Endothelial cell of umbilical vein (primary cell): Measurements from ENCODE around the gene NUB1. TPM values are rescaled to one million over a fixed set of nuclear protein-coding genes. Genes with fewer than 3 reads are reported as not detected.

Experiments
- BruUV-seq: library from RNA; stranded (reverse); fragments of 400-500 nt; replicated peaks from 2 replicates; lab custom pipeline; 2021; lab: Mats Ljungman, UMichigan
- CTCF ChIA-PET: fragments of 300-600, 350-600 bp; sonication (Branson Sonifier 250); formaldehyde crosslinking; loops from one replicate; lab custom pipeline; 2021; ENCODE audit warnings: antibody characterized with exemption, inconsistent platforms; lab: Charles Lee
- POLR2A ChIA-PET: fragments of 300-600, 350-600 bp; sonication (Branson Sonifier 250); formaldehyde crosslinking; loops from one replicate; lab custom pipeline; 2021; ENCODE audit warnings: antibody characterized with exemption, inconsistent platforms; lab: Charles Lee
- DNase-seq: peaks from one replicate; pipeline ENCODE4 v3.0.0-alpha.2; 2011; ENCODE audit warnings: low read depth, low spot score
- FAIRE-seq: peaks from 2 replicates; lab custom pipeline; 2011; peaks lifted over from hg19 to GRCh38; lab: Jason Lieb, UNC
- H2AFZ ChIP-seq: 2 replicates; pipeline ENCODE4 v1.6.0; 2012; ENCODE audit warnings: low read depth, low read length, control low read depth, inconsistent platforms
- H3K27ac ChIP-seq: 2 replicates; pipeline ENCODE4 v1.5.1; 2011; ENCODE audit warnings: low read depth, mild to moderate bottlenecking, control low read depth, low read length, moderate library complexity; ENCODE audit not compliant: insufficient read depth
- H3K27me3 ChIP-seq, 2 experiments: 2 replicates each; pipeline versions ENCODE4 v1.6.0 to v1.6.1; 2011; ENCODE audit warnings: low read length in 2 of 2, mixed read lengths in 1 of 2; ENCODE audit not compliant: control insufficient read depth in 2 of 2, insufficient read depth in 2 of 2
- H3K36me3 ChIP-seq, 2 experiments: 2 replicates in 1 of 2; 3 replicates in 1 of 2; pipeline ENCODE4 v1.5.1; 2011; ENCODE audit warnings: low read length in 2 of 2, mild to moderate bottlenecking in 1 of 2, moderate library complexity in 1 of 2; ENCODE audit not compliant: control insufficient read depth in 2 of 2, insufficient read depth in 2 of 2; ENCODE audit errors: extremely low read depth in 1 of 2
- H3K4me1 ChIP-seq: 3 replicates; pipeline ENCODE4 v1.5.1; 2011; ENCODE audit warnings: mild to moderate bottlenecking, low read length; ENCODE audit not compliant: control insufficient read depth, insufficient read depth; ENCODE audit errors: extremely low read depth
- H3K4me2 ChIP-seq: 2 replicates; pipeline ENCODE4 v1.6.1; 2011; ENCODE audit warnings: low read length, control low read depth, mixed read lengths; ENCODE audit not compliant: insufficient read depth
- H3K4me3 ChIP-seq, 3 experiments: fragments of 200-600 bp in 1 of 3; sonication (generic), shearing (Covaris generic) in 1 of 3; replicated peaks in 1 of 3; 2 replicates each; pipeline ENCODE4 v1.5.1; 2011 to 2016; ENCODE audit warnings: control low read depth in 3 of 3, low read length in 3 of 3, mild to moderate bottlenecking in 2 of 3, inconsistent platforms in 1 of 3, low read depth in 1 of 3, moderate library complexity in 1 of 3; ENCODE audit not compliant: insufficient read depth in 1 of 3
- H3K79me2 ChIP-seq: 2 replicates; pipeline ENCODE4 v1.6.0; 2012; ENCODE audit warnings: low read length, inconsistent platforms; ENCODE audit not compliant: control insufficient read depth, insufficient read depth
- H3K9ac ChIP-seq: replicated peaks from 2 replicates; pipeline ENCODE3; 2011; ENCODE audit warnings: low read length, control low read depth; ENCODE audit not compliant: insufficient read depth; ENCODE audit errors: extremely low read depth
- H3K9me1 ChIP-seq: replicated peaks from 3 replicates; pipeline ENCODE4 v1.6.0; 2011; ENCODE audit warnings: mild to moderate bottlenecking, low read length; ENCODE audit not compliant: control insufficient read depth, insufficient read depth; ENCODE audit errors: extremely low read depth
- H3K9me3 ChIP-seq: replicated peaks from 2 replicates; pipeline ENCODE4 v1.5.1; 2012; ENCODE audit warnings: low read length, inconsistent platforms; ENCODE audit not compliant: control insufficient read depth, insufficient read depth
- H4K20me1 ChIP-seq: replicated peaks from 2 replicates; pipeline ENCODE3; 2011; ENCODE audit warnings: mild to moderate bottlenecking, low read length; ENCODE audit not compliant: control insufficient read depth, insufficient read depth; ENCODE audit errors: extremely low read depth
- CTCF ChIP-seq, 2 donors: IDR thresholded peaks; 1 replicate in 1 of 2; 2 replicates in 1 of 2; pipeline ENCODE4 v1.5.1; 2011; ENCODE audit warnings: low read length in 2 of 2, mild to moderate bottlenecking in 2 of 2, moderate library complexity in 2 of 2, control low read depth in 1 of 2, inconsistent platforms in 1 of 2, low read depth in 1 of 2; ENCODE audit not compliant: insufficient read depth in 1 of 2; ENCODE audit errors: extremely low read depth in 1 of 2
- EZH2 ChIP-seq: IDR thresholded peaks from 2 replicates; pipeline ENCODE4 v1.6.1; 2012; ENCODE audit warnings: borderline replicate concordance, low read depth, mild to moderate bottlenecking, moderate library complexity, low read length, inconsistent platforms; ENCODE audit not compliant: severe bottlenecking
- FOS ChIP-seq: IDR thresholded peaks from 2 replicates; pipeline ENCODE4 v1.6.1; 2011; ENCODE audit warnings: mild to moderate bottlenecking, low read length, moderate library complexity, borderline replicate concordance; ENCODE audit not compliant: insufficient read depth
- GATA2 ChIP-seq: IDR thresholded peaks from 2 replicates; pipeline ENCODE4 v1.7.0; 2011; ENCODE audit warnings: low read depth, mild to moderate bottlenecking, moderate library complexity, mixed read lengths, low read length; ENCODE audit not compliant: insufficient read length, insufficient read depth
- JUN ChIP-seq: IDR thresholded peaks from 2 replicates; pipeline ENCODE4 v1.6.1; 2011; ENCODE audit warnings: borderline replicate concordance, low read depth; ENCODE audit not compliant: insufficient read length, insufficient read depth
- MAX ChIP-seq: IDR thresholded peaks from 2 replicates; pipeline ENCODE4 v1.6.1; 2011; ENCODE audit not compliant: insufficient read depth, insufficient read length
- MYC ChIP-seq: IDR thresholded peaks from one replicate; pipeline ENCODE4 v1.6.1; 2011; ENCODE audit warnings: mild to moderate bottlenecking, low read depth, low read length
- POLR2A ChIP-seq: IDR thresholded peaks from 2 replicates; pipeline ENCODE4 v1.6.1; 2012; ENCODE audit warnings: low read depth, mild to moderate bottlenecking, control low read depth, low read length
- POLR2AphosphoS5 ChIP-seq: IDR thresholded peaks from 2 replicates; pipeline ENCODE4 v1.6.1; 2012; ENCODE audit warnings: low read depth, mild to moderate bottlenecking, control low read depth, low read length, moderate library complexity; ENCODE audit not compliant: insufficient read depth
- dilution Hi-C: fragments of 300-500 bp; cut with MboI; formaldehyde crosslinking; loops from one replicate; pipeline ENCODE4 v1.15.0; 2019; ENCODE audit warnings: low sequenced_read_pairs; ENCODE audit not compliant: extremely low pct_ligation_motif_present
- intact Hi-C: fragments of 100-400 bp; cut with micrococcal nuclease; formaldehyde crosslinking; loops from one replicate; pipeline ENCODE4 v1.10.0; 2022
- polyA plus RNA-seq, 4 experiments: library from polyadenylated mRNA; depleted of rRNA in 3 of 4; stranded (reverse) in 3 of 4; unstranded in 1 of 4; fragments of >200 nt; gene quantifications; 2 replicates each; pipeline versions ENCODE4 v1.2.1 to v1.2.3, GENCODE V29; 2011 to 2012; ENCODE audit warnings: missing spikeins in 1 of 4
- total RNA-seq: library from RNA; stranded (reverse); gene quantifications from 2 replicates; pipeline ENCODE4 v1.2.3, GENCODE V29; 2021

Gene NUB1
- total and polyA plus RNA-seq, 2 donors (not counting 3 experiments of a cell fraction or from before 2014, with no cell fraction given), result 28.0 to 46.2 TPM

- Histone ChIP-seq H4K20me1 (no peaks in the 10 kb centered on the region), H3K9ac (no peak overlapping the region), H3K9me3 (no peaks in the 10 kb centered on the region), H3K4me3 (no peak overlapping the region), H3K27me3 (peaks cover 32 to 35% of the 10 kb centered on the region in 2 experiments), H3K36me3 (no peaks in the 10 kb centered on the region), H3K27ac (no peak overlapping the region), H3K4me2 (no peak overlapping the region), H2AFZ (no peak overlapping the region), H3K4me1 (no peaks in the 10 kb centered on the region), H3K79me2 (no peaks in the 10 kb centered on the region), H3K9me1 (no peaks in the 10 kb centered on the region)
- dilution Hi-C loops (no loop called here), intact Hi-C loops (no loop called here)
- TF ChIP-seq EZH2 (no peak), POLR2A (no peak), JUN (no peak), MAX (no peak), CTCF (IDR thresholded peaks at IDR 0.05; ENCODE audit: extremely low read depth in 1 of 2, insufficient read depth in 1 of 2, low read depth in 1 of 2, low read length in 2 of 2) (no peak), FOS (no peak), GATA2 (no peak), MYC (no peak), POLR2AphosphoS5 (no peak)
- ChIA-PET CTCF (interaction anchor here (1.0 to 1.1 kb wide), 2 partner anchors 9 to 11 kb away, joined by 3 to 5 read pairs; no protein-coding TSS in a partner anchor), POLR2A (no interaction called here)
- BruUV-seq, result no TSS peak
- FAIRE-seq (no peak), DNase-seq (no peak)
Measured at GRCh38 chr7:151416112-151416940, 74.7 kb downstream of the NUB1 start.
